Spleen (tissue), 11 donors: ENCODE measurements around the gene RTP2. TPM values are rescaled to one million over a fixed set of nuclear protein-coding genes. Genes with fewer than 3 reads are reported as not detected.

Experiments
- DNase-seq: peaks from one replicate; pipeline ENCODE4 v3.0.0-alpha.2; 2020
- H3K27ac ChIP-seq, 8 donors: fragments of 200-600 bp; sonication (generic) in 7 of 8; 1 replicate in 4 of 8; 2 replicates in 4 of 8; pipeline versions ENCODE4 v1.5.0 to v1.8.0; 2016 to 2021; ENCODE audit warnings: inconsistent platforms in 4 of 8, mild to moderate bottlenecking in 4 of 8, moderate library complexity in 1 of 8
- H3K27me3 ChIP-seq, 7 donors: fragments of 200-600 bp; sonication (generic) in 6 of 7; replicated peaks in 1 of 7; 1 replicate in 4 of 7; 2 replicates in 3 of 7; pipeline versions ENCODE4 v1.5.0 to v1.8.0; 2016 to 2021; ENCODE audit warnings: inconsistent platforms in 3 of 7, mild to moderate bottlenecking in 1 of 7
- H3K36me3 ChIP-seq, 6 donors: fragments of 200-600 bp; sonication (generic) in 5 of 6; 1 replicate in 4 of 6; 2 replicates in 2 of 6; pipeline versions ENCODE4 v1.5.0 to v1.8.0; 2016 to 2021; ENCODE audit warnings: inconsistent platforms in 2 of 6
- H3K4me1 ChIP-seq, 6 donors: fragments of 200-600 bp; sonication (generic) in 5 of 6; 1 replicate in 3 of 6; 2 replicates in 3 of 6; pipeline versions ENCODE4 v1.5.0 to v1.8.0; 2016 to 2021; ENCODE audit warnings: inconsistent platforms in 3 of 6
- H3K4me3 ChIP-seq, 8 donors: fragments of 200-600 bp; sonication (generic) in 7 of 8; 1 replicate in 4 of 8; 2 replicates in 4 of 8; pipeline versions ENCODE4 v1.5.0 to v1.8.0; 2016 to 2021; ENCODE audit warnings: inconsistent platforms in 4 of 8, mild to moderate bottlenecking in 4 of 8, moderate library complexity in 2 of 8
- H3K9me3 ChIP-seq, 8 donors: fragments of 200-600 bp; sonication (generic) in 7 of 8; 1 replicate in 4 of 8; 2 replicates in 4 of 8; pipeline versions ENCODE4 v1.5.0 to v1.8.0; 2016 to 2021; ENCODE audit warnings: inconsistent platforms in 4 of 8
- POLR2A ChIP-seq, 3 donors: fragments of 450-650 bp; IDR thresholded peaks; one replicate each; pipeline ENCODE4 v1.5.1; 2017; ENCODE audit warnings: antibody characterized with exemption in 3 of 3, mild to moderate bottlenecking in 1 of 3
- POLR2AphosphoS5 ChIP-seq, 3 donors: sonication (generic); formaldehyde crosslinking; IDR thresholded peaks; one replicate each; pipeline ENCODE4 v1.5.1; 2017; ENCODE audit warnings: antibody characterized with exemption in 3 of 3
- WGBS, 5 donors: extraction: QIAGEN DNeasy Blood & Tissue Kit in 3 of 5; methylation state at CpG; one replicate each; pipeline versions ENCODE4 v1.1.5 to v1.1.7; 2013 to 2018; 5-methylcytosine and 5-hydroxymethylcytosine counted together
- intact Hi-C: fragments of 100-400 bp; cut with DNase I; formaldehyde crosslinking; loops from one replicate; pipeline ENCODE4 v1.15.0; 2023; ENCODE audit warnings: low total_unique reads
- polyA plus RNA-seq, 3 donors: library from polyadenylated mRNA; stranded (reverse); fragments of 200-250 nt; gene quantifications; one replicate each; pipeline ENCODE4 v1.2.1, GENCODE V29; 2013
- total RNA-seq, 7 donors: library from RNA; depleted of rRNA in 3 of 7; stranded (reverse); fragments of >200 nt in 3 of 7; fragmentation: NEBNext Ultra II Directional in 4 of 7; extraction: Animal tissue kit (Norgen Biotek cat#: 25700) in 4 of 7; gene quantifications; one replicate each; pipeline versions ENCODE4 v1.1.0 to v1.2.1, GENCODE V29; 2016 to 2021
- TF ChIP-seq, protein P1 (sequence below), 11 experiments: fragments of 200-600 bp in 7 of 11; fragments of 450-650 bp in 4 of 11; sonication (generic) in 4 of 11; IDR thresholded peaks in 8 of 11; conservative IDR thresholded peaks in 3 of 11; 1 replicate in 7 of 11; 2 replicates in 4 of 11; pipeline versions ENCODE4 v1.4.0 to v1.8.0; 2016 to 2021; ENCODE audit warnings: antibody characterized with exemption in 11 of 11, inconsistent platforms in 4 of 11, mild to moderate bottlenecking in 1 of 11
- donor health status: healthy with polysubstance abuse.
- donor health status: DM: no; HTN: no; CAD: no; lungs with moderate emphysema.
- donor health status: DM: no; HTN: no; CAD: no.
- donor health status: Bipolar disorder and iron deficiency.
- donor health status: healthy.
- donor health status: DM: no; HTN: no; CAD: no.
- donor health status: DM: yes; HTN: yes; CAD: no.

RTP2 gene
- total and polyA plus RNA-seq, 10 donors = not detected

DNA sequence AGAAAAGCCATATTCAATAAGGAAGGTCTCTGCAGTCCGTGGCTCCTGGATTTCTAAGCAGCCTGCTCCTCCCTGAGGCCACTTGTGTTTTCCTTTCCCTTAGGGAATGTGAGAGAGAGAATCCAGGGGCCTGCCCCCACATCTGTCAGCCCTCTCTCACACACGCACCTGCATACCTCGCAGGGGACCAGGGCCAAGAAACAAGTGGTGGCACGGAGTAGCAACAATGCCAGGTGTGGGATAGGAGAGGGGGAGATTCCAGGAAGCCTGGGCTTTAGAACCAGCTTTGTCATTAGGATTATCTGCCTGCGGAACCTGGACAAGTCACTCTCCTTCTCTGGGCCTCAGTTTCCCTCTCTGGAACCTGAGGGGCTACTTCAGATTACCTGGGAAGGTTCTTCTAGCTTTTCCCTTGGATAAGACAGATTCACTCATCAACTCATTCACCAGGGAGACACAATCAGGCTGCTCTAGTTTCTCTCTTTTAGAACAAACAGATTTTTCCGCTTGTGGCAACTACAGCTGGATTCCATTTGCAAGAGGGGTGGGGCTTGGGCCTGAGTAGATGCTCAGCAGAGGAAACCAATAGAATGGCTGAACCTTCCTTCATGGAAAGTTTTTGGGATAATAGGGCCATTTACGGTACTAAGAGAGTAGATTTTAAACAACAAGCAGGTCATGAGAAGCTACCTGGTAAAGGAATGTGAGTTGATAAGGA lies 23.5 kb upstream of the RTP2 start:
- no peak for TF ChIP-seq POLR2A (IDR thresholded peaks at IDR 0.05)
- TF ChIP-seq, protein P1, sequence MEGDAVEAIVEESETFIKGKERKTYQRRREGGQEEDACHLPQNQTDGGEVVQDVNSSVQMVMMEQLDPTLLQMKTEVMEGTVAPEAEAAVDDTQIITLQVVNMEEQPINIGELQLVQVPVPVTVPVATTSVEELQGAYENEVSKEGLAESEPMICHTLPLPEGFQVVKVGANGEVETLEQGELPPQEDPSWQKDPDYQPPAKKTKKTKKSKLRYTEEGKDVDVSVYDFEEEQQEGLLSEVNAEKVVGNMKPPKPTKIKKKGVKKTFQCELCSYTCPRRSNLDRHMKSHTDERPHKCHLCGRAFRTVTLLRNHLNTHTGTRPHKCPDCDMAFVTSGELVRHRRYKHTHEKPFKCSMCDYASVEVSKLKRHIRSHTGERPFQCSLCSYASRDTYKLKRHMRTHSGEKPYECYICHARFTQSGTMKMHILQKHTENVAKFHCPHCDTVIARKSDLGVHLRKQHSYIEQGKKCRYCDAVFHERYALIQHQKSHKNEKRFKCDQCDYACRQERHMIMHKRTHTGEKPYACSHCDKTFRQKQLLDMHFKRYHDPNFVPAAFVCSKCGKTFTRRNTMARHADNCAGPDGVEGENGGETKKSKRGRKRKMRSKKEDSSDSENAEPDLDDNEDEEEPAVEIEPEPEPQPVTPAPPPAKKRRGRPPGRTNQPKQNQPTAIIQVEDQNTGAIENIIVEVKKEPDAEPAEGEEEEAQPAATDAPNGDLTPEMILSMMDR (IDR thresholded peaks at IDR 0.05 in 8 of 11, conservative IDR thresholded peaks at IDR 0.05 in 3 of 11) = no peak
- TF ChIP-seq POLR2AphosphoS5 (IDR thresholded peaks at IDR 0.05) = no peak
- H3K27ac ChIP-seq = no peak overlapping the region
- no peaks in the 10 kb centered on the region for H3K9me3 ChIP-seq
- H3K36me3 ChIP-seq = peaks cover 9 to 100% (median 100%) of the 10 kb centered on the region in 6 donors
- DNase-seq = no peak
- no peak overlapping the region for H3K4me3 ChIP-seq
- no peaks in the 10 kb centered on the region for H3K4me1 ChIP-seq
- H3K27me3 ChIP-seq = no peaks in the 10 kb centered on the region
- intact Hi-C loops = no loop called here
- 88 to 95% (median 93%) methylated on average over 7 of the region's 7 CpGs for WGBS, 5 donors

DNA sequence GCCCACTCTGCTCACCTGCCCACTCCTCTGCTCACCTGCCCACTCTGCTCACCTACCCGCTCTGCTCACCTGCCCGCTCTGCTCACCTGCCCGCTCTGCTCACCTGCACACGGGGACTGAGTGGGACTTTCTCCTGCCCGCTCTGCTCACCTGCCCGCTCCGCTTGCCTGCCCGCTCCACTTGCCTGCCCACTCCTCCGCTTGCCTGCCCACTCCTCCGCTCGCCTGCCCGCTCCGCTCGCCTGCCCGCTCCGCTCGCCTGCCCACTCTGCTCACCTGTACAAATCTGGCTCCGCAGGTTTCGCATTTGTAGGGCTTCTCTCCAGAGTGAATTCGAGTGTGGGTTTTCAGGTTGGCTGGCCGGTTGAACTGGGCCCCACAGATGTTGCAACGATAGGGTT lies 22.9 kb upstream of the RTP2 start:
- Histone ChIP-seq H3K9me3 (no peaks in the 10 kb centered on the region), H3K4me3 (no peak overlapping the region), H3K27me3 (no peaks in the 10 kb centered on the region), H3K27ac (no peak overlapping the region), H3K36me3 (peaks cover 9 to 100% (median 97%) of the 10 kb centered on the region in 6 donors), H3K4me1 (no peaks in the 10 kb centered on the region)
- no peak for DNase-seq
- WGBS, 5 donors = 91 to 96% (median 94%) methylated on average over 22 of the region's 22 CpGs
- intact Hi-C loops = no loop called here
- TF ChIP-seq POLR2A (IDR thresholded peaks at IDR 0.05) = no peak

DNA sequence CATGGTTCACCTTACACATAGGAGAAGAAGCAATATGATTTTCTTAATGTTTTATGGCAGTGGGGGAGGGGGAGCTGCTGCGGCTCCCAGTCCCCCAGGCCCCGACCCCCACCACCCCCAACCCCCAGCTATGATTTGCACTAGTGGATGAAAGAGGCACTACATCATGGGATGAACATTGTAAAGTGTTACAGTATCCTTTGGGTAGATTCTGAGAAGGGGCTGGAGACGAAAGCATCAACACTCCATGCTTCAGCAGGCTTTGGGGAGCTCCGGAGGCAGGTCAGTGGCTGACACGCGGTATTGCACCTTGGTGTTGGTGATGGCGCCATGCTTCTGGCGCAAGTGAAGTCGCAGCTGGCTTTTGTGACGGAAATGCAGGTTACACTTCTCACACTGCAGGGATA lies 19.9 kb upstream of the RTP2 start:
- Histone ChIP-seq H3K4me1 (no peaks in the 10 kb centered on the region), H3K9me3 (no peaks in the 10 kb centered on the region), H3K4me3 (no peak overlapping the region), H3K27ac (no peak overlapping the region), H3K36me3 (peaks cover 0 to 73% (median 66%) of the 10 kb centered on the region in 6 donors), H3K27me3 (no peaks in the 10 kb centered on the region)
- intact Hi-C loops = no loop called here
- peak; percentile 11 to 41 (median 36) for TF ChIP-seq POLR2AphosphoS5 (IDR thresholded peaks at IDR 0.05)
- TF ChIP-seq, protein P1 (IDR thresholded peaks at IDR 0.05 in 8 of 11, conservative IDR thresholded peaks at IDR 0.05 in 3 of 11) = no peak
- 89 to 95% (median 92%) methylated on average over 10 of the region's 10 CpGs for WGBS, 5 donors
- no peak for DNase-seq

DNA sequence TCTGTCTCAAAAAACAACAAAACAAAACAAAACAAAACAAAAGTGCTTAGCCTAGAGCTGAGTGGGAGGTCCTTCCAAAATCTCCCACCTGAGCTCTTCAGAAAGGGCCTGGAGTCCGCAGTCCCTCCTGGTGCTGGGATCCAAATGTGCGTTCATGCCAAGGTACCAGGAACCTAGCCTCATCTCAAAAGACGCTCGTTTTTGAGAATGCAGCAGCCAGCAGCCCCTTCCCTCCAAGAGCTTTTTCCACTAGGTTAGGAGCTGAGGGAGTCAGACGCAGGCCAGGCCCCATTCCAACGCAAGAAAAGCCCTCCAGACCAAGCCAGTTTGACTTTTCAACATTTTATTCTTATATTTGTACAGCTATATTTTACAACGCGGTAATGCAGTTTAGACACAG lies 18.7 kb upstream of the RTP2 start:
- H3K27me3 ChIP-seq = no peaks in the 10 kb centered on the region
- H3K4me1 ChIP-seq = no peaks in the 10 kb centered on the region
- DNase-seq = no peak
- WGBS, 5 donors = 90 to 95% (median 93%) methylated on average over 8 of the region's 8 CpGs
- H3K4me3 ChIP-seq = no peak overlapping the region
- no peaks in the 10 kb centered on the region for H3K9me3 ChIP-seq
- peaks cover 0 to 61% (median 55%) of the 10 kb centered on the region in 6 donors for H3K36me3 ChIP-seq
- no peak overlapping the region for H3K27ac ChIP-seq
- TF ChIP-seq POLR2A (IDR thresholded peaks at IDR 0.05) (no peak), POLR2AphosphoS5 (IDR thresholded peaks at IDR 0.05) (no peak)
- TF ChIP-seq, protein P1 (IDR thresholded peaks at IDR 0.05 in 8 of 11, conservative IDR thresholded peaks at IDR 0.05 in 3 of 11) = no peak
- intact Hi-C loops = no loop called here
